Neuronal stem cell (in vitro differentiated cells): ENCODE results near the gene SH3TC2.

ENCODE experiments used
- DNase-seq: peaks from one replicate; pipeline ENCODE4 v3.0.0-alpha.2; 2013; ENCODE audit warnings: low spot score
- H2AFZ ChIP-seq: one replicate; pipeline ENCODE4 v1.6.1; 2013; ENCODE audit warnings: mild to moderate bottlenecking, low read length, inconsistent platforms
- H2AK5ac ChIP-seq: 2 replicates; pipeline ENCODE4 v1.6.1; 2013; ENCODE audit warnings: low read depth, mild to moderate bottlenecking, inconsistent platforms, low read length, moderate library complexity, mixed read lengths
- H2BK120ac ChIP-seq: 2 replicates; pipeline ENCODE4 v1.6.1; 2013; ENCODE audit warnings: low read depth, mild to moderate bottlenecking, inconsistent platforms, low read length, moderate library complexity, mixed read lengths
- H2BK12ac ChIP-seq: one replicate; pipeline ENCODE4 v1.6.1; 2013; ENCODE audit warnings: low read length, inconsistent platforms
- H2BK15ac ChIP-seq: 2 replicates; pipeline ENCODE4 v1.6.1; 2013; ENCODE audit warnings: mild to moderate bottlenecking, low read length, inconsistent platforms, mixed read lengths
- H2BK5ac ChIP-seq: one replicate; pipeline ENCODE4 v1.6.1; 2013; ENCODE audit warnings: inconsistent platforms, mild to moderate bottlenecking, low read length, moderate library complexity
- H3K14ac ChIP-seq: one replicate; pipeline ENCODE4 v1.6.1; 2013; ENCODE audit warnings: low read length, inconsistent platforms
- H3K18ac ChIP-seq: 2 replicates; pipeline ENCODE4 v1.6.1; 2013; ENCODE audit warnings: low read length, inconsistent platforms
- H3K23ac ChIP-seq: 2 replicates; pipeline ENCODE4 v1.6.1; 2013; ENCODE audit warnings: low read depth, mild to moderate bottlenecking, mixed read lengths, low read length, inconsistent platforms; ENCODE audit not compliant: poor library complexity
- H3K27ac ChIP-seq: replicated peaks from 3 replicates; pipeline ENCODE4 v1.5.1; 2013; ENCODE audit warnings: low read length, inconsistent platforms
- H3K27me3 ChIP-seq, 3 experiments: 2 replicates each; pipeline ENCODE4 v1.6.1; 2013; ENCODE audit warnings: low read length in 3 of 3, mild to moderate bottlenecking in 2 of 3, inconsistent platforms in 1 of 3, low read depth in 1 of 3, mixed read lengths in 1 of 3, moderate library complexity in 1 of 3; ENCODE audit not compliant: control insufficient read depth in 3 of 3, insufficient read depth in 3 of 3
- H3K36me3 ChIP-seq, 2 donors: replicated peaks in 1 of 2; 2 replicates each; pipeline ENCODE4 v1.6.1; 2013; ENCODE audit warnings: low read length in 2 of 2; ENCODE audit not compliant: control insufficient read depth in 2 of 2, insufficient read depth in 2 of 2
- H3K4ac ChIP-seq: 2 replicates; pipeline ENCODE4 v1.6.1; 2013; ENCODE audit warnings: inconsistent platforms, mild to moderate bottlenecking, low read length, moderate library complexity
- H3K4me1 ChIP-seq, 2 donors: 1 replicate in 1 of 2; 2 replicates in 1 of 2; pipeline ENCODE4 v1.6.1; 2013; ENCODE audit warnings: low read length in 2 of 2, low read depth in 1 of 2; ENCODE audit not compliant: control insufficient read depth in 2 of 2, insufficient read depth in 1 of 2
- H3K4me2 ChIP-seq: one replicate; pipeline ENCODE4 v1.6.1; 2013; ENCODE audit warnings: mild to moderate bottlenecking, low read length, inconsistent platforms; ENCODE audit not compliant: insufficient read depth, poor library complexity, severe bottlenecking
- H3K4me3 ChIP-seq, 2 donors: 2 replicates each; pipeline ENCODE4 v1.5.1; 2013; ENCODE audit warnings: low read length in 2 of 2, mild to moderate bottlenecking in 2 of 2, inconsistent platforms in 1 of 2, moderate library complexity in 1 of 2
- H3K79me1 ChIP-seq: one replicate; pipeline ENCODE4 v1.6.1; 2013; ENCODE audit warnings: low read depth, mild to moderate bottlenecking, inconsistent platforms, low read length, moderate library complexity
- H3K9ac ChIP-seq: one replicate; pipeline ENCODE4 v1.6.1; 2013; ENCODE audit warnings: mild to moderate bottlenecking, low read depth, low read length, inconsistent platforms; ENCODE audit not compliant: poor library complexity
- H3K9me3 ChIP-seq, 2 donors: replicated peaks in 1 of 2; 2 replicates each; pipeline versions ENCODE3 to v1.6.1; 2013; ENCODE audit warnings: low read length in 2 of 2, mild to moderate bottlenecking in 2 of 2, inconsistent platforms in 1 of 2, low read depth in 1 of 2, mixed read lengths in 1 of 2, moderate library complexity in 1 of 2; ENCODE audit not compliant: control insufficient read depth in 2 of 2, insufficient read depth in 1 of 2
- H4K8ac ChIP-seq: one replicate; pipeline ENCODE4 v1.6.1; 2013; ENCODE audit warnings: low read depth, mild to moderate bottlenecking, inconsistent platforms, low read length, moderate library complexity
- H4K91ac ChIP-seq: one replicate; pipeline ENCODE4 v1.6.1; 2013; ENCODE audit warnings: low read length, low read depth, mild to moderate bottlenecking, inconsistent platforms; ENCODE audit not compliant: poor library complexity
- WGBS, 2 donors: extraction: QIAGEN DNeasy Blood & Tissue Kit; methylation state at CpG; one replicate each; pipeline ENCODE4 v1.1.7; 2013; ENCODE audit warnings: missing lambda C conversion rate in 2 of 2, mixed read lengths in 1 of 2; ENCODE audit not compliant: insufficient read length in 2 of 2, insufficient replicate concordance in 1 of 2; ENCODE audit errors: extremely low coverage in 2 of 2; 5-methylcytosine and 5-hydroxymethylcytosine counted together

SH3TC2 gene

GRCh38 chr5:149088686-149089085, 25.8 kb upstream of the SH3TC2 start:
- Histone ChIP-seq H3K4me1 (no peaks in the 10 kb centered on the region), H3K27ac (no peak overlapping the region), H3K9me3 (no peaks in the 10 kb centered on the region), H3K27me3 (no peaks in the 10 kb centered on the region), H3K9ac (no peak overlapping the region), H3K4me2 (no peak overlapping the region), H2BK5ac (no peak overlapping the region), H3K14ac (no peak overlapping the region), H4K91ac (no peak overlapping the region), H3K4me3 (no peak overlapping the region), H2BK12ac (no peak overlapping the region), H2AFZ (no peak overlapping the region), H3K23ac (no peak overlapping the region), H3K4ac (no peak overlapping the region), H3K36me3 (no peaks in the 10 kb centered on the region), H2BK120ac (no peak overlapping the region), H4K8ac (no peak overlapping the region), H3K79me1 (no peaks in the 10 kb centered on the region), H2BK15ac (no peak overlapping the region), H3K18ac (no peak overlapping the region), H2AK5ac (no peak overlapping the region)
- WGBS, 2 donors: no CpG with 5 or more reads among the region's 3 CpGs
- DNase-seq: no peak

DNA sequence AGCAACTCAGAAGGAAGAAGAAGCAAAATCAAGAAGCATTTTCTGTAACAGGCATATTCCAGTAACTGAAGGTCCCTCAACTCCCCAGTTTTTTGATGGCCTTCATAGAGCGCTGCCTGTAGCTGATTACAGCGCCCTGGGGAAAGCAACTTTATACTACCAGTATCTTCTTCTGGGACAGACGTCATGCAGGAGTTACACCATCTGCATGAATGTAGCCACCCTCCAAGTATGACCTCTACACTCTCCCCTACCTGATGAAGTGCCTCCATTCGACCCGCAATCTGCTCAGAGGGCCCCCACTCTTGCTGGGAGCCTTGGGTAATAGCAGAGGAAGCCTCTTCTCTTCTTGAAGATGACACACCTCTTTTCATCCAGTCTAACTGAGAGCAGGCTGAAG, 21.0 kb upstream of the SH3TC2 start:
- H2BK15ac ChIP-seq: no peak overlapping the region
- H3K23ac ChIP-seq: no peak overlapping the region
- no peak overlapping the region for H3K4ac ChIP-seq
- DNase-seq: no peak
- no peak overlapping the region for H3K14ac ChIP-seq
- H4K91ac ChIP-seq: no peak overlapping the region
- no peak overlapping the region for H3K4me2 ChIP-seq
- no CpG with 5 or more reads among the region's 5 CpGs for WGBS, 2 donors
- no peaks in the 10 kb centered on the region for H3K79me1 ChIP-seq
- no peaks in the 10 kb centered on the region for H3K27me3 ChIP-seq
- no peaks in the 10 kb centered on the region for H3K4me1 ChIP-seq
- H3K36me3 ChIP-seq: no peaks in the 10 kb centered on the region
- H3K9me3 ChIP-seq: no peaks in the 10 kb centered on the region
- no peak overlapping the region for H2BK12ac ChIP-seq
- H2BK5ac ChIP-seq: no peak overlapping the region
- no peak overlapping the region for H3K18ac ChIP-seq
- no peak overlapping the region for H4K8ac ChIP-seq
- H3K9ac ChIP-seq: no peak overlapping the region
- H3K4me3 ChIP-seq: no peak overlapping the region
- no peak overlapping the region for H3K27ac ChIP-seq
- H2BK120ac ChIP-seq: no peak overlapping the region
- no peak overlapping the region for H2AFZ ChIP-seq
- no peak overlapping the region for H2AK5ac ChIP-seq

- H2BK15ac ChIP-seq: no peak overlapping the region
- H4K91ac ChIP-seq: no peak overlapping the region
- no peak overlapping the region for H3K9ac ChIP-seq
- H3K4me2 ChIP-seq: no peak overlapping the region
- no peak overlapping the region for H3K18ac ChIP-seq
- no peaks in the 10 kb centered on the region for H3K36me3 ChIP-seq
- no peak overlapping the region for H2AFZ ChIP-seq
- no peaks in the 10 kb centered on the region for H3K79me1 ChIP-seq
- no peak overlapping the region for H3K23ac ChIP-seq
- H3K27me3 ChIP-seq: no peaks in the 10 kb centered on the region
- no peak overlapping the region for H2BK5ac ChIP-seq
- no peaks in the 10 kb centered on the region for H3K9me3 ChIP-seq
- H3K14ac ChIP-seq: no peak overlapping the region
- no peak overlapping the region for H4K8ac ChIP-seq
- DNase-seq: no peak
- no peak overlapping the region for H3K27ac ChIP-seq
- H3K4me3 ChIP-seq: no peak overlapping the region
- no peak overlapping the region for H2BK12ac ChIP-seq
- H2BK120ac ChIP-seq: no peak overlapping the region
- H3K4ac ChIP-seq: no peak overlapping the region
- H3K4me1 ChIP-seq: no peaks in the 10 kb centered on the region
- H2AK5ac ChIP-seq: no peak overlapping the region
Observed at GRCh38 chr5:149082271-149082670, 19.4 kb upstream of the SH3TC2 start.

GRCh38 chr5:149080294-149080693, 17.4 kb upstream of the SH3TC2 start:
- H2BK5ac ChIP-seq: no peak overlapping the region
- no peak overlapping the region for H3K27ac ChIP-seq
- no peak overlapping the region for H3K14ac ChIP-seq
- H2AK5ac ChIP-seq: no peak overlapping the region
- no peak overlapping the region for H4K8ac ChIP-seq
- no peaks in the 10 kb centered on the region for H3K36me3 ChIP-seq
- H3K18ac ChIP-seq: no peak overlapping the region
- H3K27me3 ChIP-seq: no peaks in the 10 kb centered on the region
- no peak overlapping the region for H3K4me2 ChIP-seq
- no peaks in the 10 kb centered on the region for H3K4me1 ChIP-seq
- no peak overlapping the region for H2BK120ac ChIP-seq
- H3K23ac ChIP-seq: no peak overlapping the region
- peaks cover 0 to under 1% of the 10 kb centered on the region in 2 donors for H3K9me3 ChIP-seq
- no CpG with 5 or more reads among the region's 4 CpGs for WGBS, 2 donors
- no peak overlapping the region for H4K91ac ChIP-seq
- DNase-seq: no peak
- no peak overlapping the region for H2AFZ ChIP-seq
- H3K4me3 ChIP-seq: no peak overlapping the region
- no peak overlapping the region for H2BK12ac ChIP-seq
- no peak overlapping the region for H3K4ac ChIP-seq
- no peaks in the 10 kb centered on the region for H3K79me1 ChIP-seq
- no peak overlapping the region for H2BK15ac ChIP-seq
- H3K9ac ChIP-seq: no peak overlapping the region
